GM19463 (cell line): ENCODE measurements around the gene MOK.
"Not testable (repeated sequence)": the region's sequence is repeated elsewhere in the genome, so short reads cannot be mapped to it uniquely, and the experiment has no call there.

ENCODE experiments used
- ATAC-seq: cut with Tn5 transposase; IDR thresholded peaks from one replicate; pipeline ENCODE4 v1.9.1; 2021; ENCODE audit warnings: mild to moderate bottlenecking, moderate library complexity; ENCODE audit not compliant: unreplicated experiment

The MOK gene

GRCh38 chr14:102321456-102322422 lies 16.8 kb upstream of the MOK start:
- ATAC-seq: no peak

- no peak for ATAC-seq
Measured at GRCh38 chr14:102320671-102321455, 15.9 kb upstream of the MOK start.

- ATAC-seq: peak; percentile 14
Measured at GRCh38 chr14:102320033-102320660, 15.2 kb upstream of the MOK start.

GRCh38 chr14:102319351-102320032 lies 14.5 kb upstream of the MOK start, which contains the start of gene ZNF839:
Gene ZNF839 (plus strand): TSS chr14:102319746. CDS start chr14:102319766, 20 bp downstream.
- peak; percentile 59 for ATAC-seq

- ATAC-seq: no peak
Measured at GRCh38 chr14:102318781-102319276, 13.9 kb upstream of the MOK start.

GRCh38 chr14:102317564-102318248 lies 12.7 kb upstream of the MOK start:
- no peak for ATAC-seq

- ATAC-seq: peak; percentile 56
Measured at GRCh38 chr14:102316743-102317563, 12.0 kb upstream of the MOK start.

- no peak for ATAC-seq
Measured at GRCh38 chr14:102316338-102316742, 11.4 kb upstream of the MOK start.

- no peak for ATAC-seq
Measured at GRCh38 chr14:102315121-102315520, 10.2 kb upstream of the MOK start.

GRCh38 chr14:102314242-102315011 lies 9.5 kb upstream of the MOK start:
- ATAC-seq: peak; percentile 61

GRCh38 chr14:102303664-102304063 lies 1.3 kb downstream of the MOK start:
- no peak for ATAC-seq

- not testable (repeated sequence) for ATAC-seq
Measured at GRCh38 chr14:102298303-102299070, 6.5 kb downstream of the MOK start.

- ATAC-seq: no peak
Measured at GRCh38 chr14:102297436-102298170, 7.4 kb downstream of the MOK start.

GRCh38 chr14:102295270-102295669 lies 9.7 kb downstream of the MOK start:
- no peak for ATAC-seq

- no peak for ATAC-seq
Measured at GRCh38 chr14:102293781-102294180, 11.2 kb downstream of the MOK start.

- no peak for ATAC-seq
Measured at GRCh38 chr14:102292441-102292840, 12.5 kb downstream of the MOK start.

GRCh38 chr14:102288139-102288538 lies 16.8 kb downstream of the MOK start:
- ATAC-seq: no peak
